CD4-positive, alpha-beta T cell treated with Interleukin-2 at 100 ng/mL for 4 hours (primary cell): ENCODE measurements around the gene STARD3.

Source experiments
- DNase-seq: peaks from one replicate; pipeline ENCODE4 v3.0.0-alpha.2; 2020; ENCODE audit warnings: low spot score

Gene STARD3

GRCh38 chr17:39672522-39673334, 35.8 kb downstream of the STARD3 start:
- DNase-seq, result no peak

GRCh38 chr17:39673335-39674081, 36.6 kb downstream of the STARD3 start:
- DNase-seq, result no peak

- DNase-seq, result no peak
Observed at GRCh38 chr17:39674179-39674578, 37.2 kb downstream of the STARD3 start.

- no peak for DNase-seq
Observed at GRCh38 chr17:39674702-39675389, 37.9 kb downstream of the STARD3 start.

- no peak for DNase-seq
Observed at GRCh38 chr17:39675390-39676082, 38.6 kb downstream of the STARD3 start.

GRCh38 chr17:39676198-39676819, 39.4 kb downstream of the STARD3 start:
- peak; percentile 53 for DNase-seq

- DNase-seq, result no peak
Observed at GRCh38 chr17:39677072-39677471, 40.1 kb downstream of the STARD3 start.

- DNase-seq, result no peak
Observed at GRCh38 chr17:39677542-39678339, 40.8 kb downstream of the STARD3 start.

GRCh38 chr17:39678340-39679116, 41.6 kb downstream of the STARD3 start:
- DNase-seq, result no peak

GRCh38 chr17:39679521-39680192, 42.7 kb downstream of the STARD3 start:
- peak; percentile 54 for DNase-seq

- DNase-seq, result no peak
Observed at GRCh38 chr17:39683295-39683939, 46.5 kb downstream of the STARD3 start.

- DNase-seq, result no peak
Observed at GRCh38 chr17:39684369-39685192, 47.6 kb downstream of the STARD3 start.

- no peak for DNase-seq
Observed at GRCh38 chr17:39687101-39687545, 50.2 kb downstream of the STARD3 start.

GRCh38 chr17:39687546-39688474, 50.9 kb downstream of the STARD3 start, which contains the start of gene PGAP3:
Gene PGAP3 (minus strand): TSS chr17:39688057. CDS start chr17:39688014, 43 bp downstream.
- DNase-seq, result peak; percentile 82

GRCh38 chr17:39688475-39688835, 51.5 kb downstream of the STARD3 start:
- DNase-seq, result no peak

GRCh38 chr17:39688945-39689344, 52.0 kb downstream of the STARD3 start:
- no peak for DNase-seq

- no peak for DNase-seq
Observed at GRCh38 chr17:39694593-39694992, 57.6 kb downstream of the STARD3 start.
